MM.1S (cell line): ENCODE measurements around the gene BARHL1.

Experiments
- CTCF ChIP-seq: fragments of 300-600 bp; sonication (generic); IDR thresholded peaks from 2 replicates; pipeline ENCODE4 v1.5.1; 2016; ENCODE audit warnings: antibody characterized with exemption, low read length, mixed read lengths
- EZH2phosphoT487 ChIP-seq: fragments of 300-600 bp; sonication (generic); IDR thresholded peaks from 2 replicates; pipeline ENCODE4 v1.6.1; 2018; ENCODE audit warnings: antibody characterized with exemption, low read length

- TF ChIP-seq CTCF (no peak), EZH2phosphoT487 (no peak)
Observed at GRCh38 chr9:132631280-132631679, 48.9 kb downstream of the BARHL1 start.
